Coronary artery (tissue), 2 donors: ENCODE measurements around the gene ASCC1.

Experiments
- DNase-seq: peaks from one replicate; pipeline ENCODE4 v3.0.0-alpha.2; 2017; ENCODE audit warnings: low spot score
- H3K27ac ChIP-seq, 2 donors: fragments of 200-600 bp; sonication (generic); one replicate each; pipeline ENCODE4 v1.5.1; 2016 to 2019
- H3K4me3 ChIP-seq: fragments of 200-600 bp; sonication (generic); 2 replicates; pipeline ENCODE4 v1.5.1; 2016; ENCODE audit warnings: mild to moderate bottlenecking, moderate library complexity
- CTCF ChIP-seq: fragments of 200-600 bp; sonication (generic); IDR thresholded peaks from one replicate; pipeline ENCODE4 v1.5.1; 2019; ENCODE audit warnings: antibody characterized with exemption

ASCC1 gene

GRCh38 chr10:72068126-72068765 lies 147.8 kb downstream of the ASCC1 start:
- Histone ChIP-seq H3K27ac (no peak overlapping the region), H3K4me3 (no peak overlapping the region)
- no peak for TF ChIP-seq CTCF
- no peak for DNase-seq

- no peak for DNase-seq
- no peak for TF ChIP-seq CTCF
- no peak overlapping the region for H3K4me3 ChIP-seq
- H3K27ac ChIP-seq, result no peak overlapping the region
These were observed 148.5 kb downstream of the ASCC1 start for GRCh38 chr10:72067463-72068125.

- Histone ChIP-seq H3K4me3 (no peak overlapping the region), H3K27ac (no peak overlapping the region)
- TF ChIP-seq CTCF, result no peak
- no peak for DNase-seq
These were observed 149.5 kb downstream of the ASCC1 start for GRCh38 chr10:72066318-72067284.

GRCh38 chr10:72065439-72066025 lies 150.5 kb downstream of the ASCC1 start:
- no peak for DNase-seq
- H3K27ac ChIP-seq, result no peak overlapping the region
- TF ChIP-seq CTCF, result no peak
- no peak overlapping the region for H3K4me3 ChIP-seq

GRCh38 chr10:72063703-72064391 lies 152.2 kb downstream of the ASCC1 start:
- no peak for DNase-seq
- no peak for TF ChIP-seq CTCF
- H3K4me3 ChIP-seq, result no peak overlapping the region
- no peak overlapping the region for H3K27ac ChIP-seq
